Activated naive CD4-positive, alpha-beta T cell treated with anti-CD3 and anti-CD28 coated beads, Interleukin-2, amount 50 U/mL, for 24 hours (primary cell): Measurements from ENCODE around the gene FBXO5.
"Not testable (repeated sequence)": the region's sequence is repeated elsewhere in the genome, so short reads cannot be mapped to it uniquely, and the experiment has no call there.

Experiments used
- H3K27ac Mint-ChIP-seq: one replicate; pipeline ENCODE4 v1.8.0; 2021; ENCODE audit warnings: mild to moderate bottlenecking, mixed read lengths
- H3K27me3 Mint-ChIP-seq: one replicate; pipeline ENCODE4 v1.8.0; 2021; ENCODE audit warnings: mixed read lengths
- H3K36me3 Mint-ChIP-seq: one replicate; pipeline ENCODE4 v1.8.0; 2021; ENCODE audit warnings: mixed read lengths
- H3K4me1 Mint-ChIP-seq: one replicate; pipeline ENCODE4 v1.8.0; 2021; ENCODE audit warnings: mixed read lengths
- H3K4me3 Mint-ChIP-seq: one replicate; pipeline ENCODE4 v1.8.0; 2021; ENCODE audit warnings: mild to moderate bottlenecking, mixed read lengths
- H3K9me3 Mint-ChIP-seq: one replicate; pipeline ENCODE4 v1.8.0; 2021; ENCODE audit warnings: mixed read lengths

The FBXO5 gene

GRCh38 chr6:152977556-152977955, 5.3 kb downstream of the FBXO5 start:
- H3K27me3 Mint-ChIP-seq, result no peaks in the 10 kb centered on the region
- H3K36me3 Mint-ChIP-seq, result peaks cover 17% of the 10 kb centered on the region
- H3K4me3 Mint-ChIP-seq, result no peak overlapping the region
- peaks cover 4% of the 10 kb centered on the region for H3K9me3 Mint-ChIP-seq
- H3K27ac Mint-ChIP-seq, result no peak overlapping the region
- peaks cover 42% of the 10 kb centered on the region for H3K4me1 Mint-ChIP-seq

GRCh38 chr6:152976749-152977148, 6.1 kb downstream of the FBXO5 start:
- no peak overlapping the region for H3K4me3 Mint-ChIP-seq
- H3K27me3 Mint-ChIP-seq, result no peaks in the 10 kb centered on the region
- peaks cover 39% of the 10 kb centered on the region for H3K4me1 Mint-ChIP-seq
- H3K9me3 Mint-ChIP-seq, result peaks cover 4% of the 10 kb centered on the region
- no peak overlapping the region for H3K27ac Mint-ChIP-seq
- peaks cover 18% of the 10 kb centered on the region for H3K36me3 Mint-ChIP-seq

GRCh38 chr6:152975204-152975915, 7.5 kb downstream of the FBXO5 start:
- Mint-ChIP-seq H3K36me3 (peaks cover 26% of the 10 kb centered on the region), H3K27ac (no peak overlapping the region), H3K4me1 (peaks cover 26% of the 10 kb centered on the region), H3K27me3 (no peaks in the 10 kb centered on the region), H3K4me3 (peak overlapping the region; percentile 31), H3K9me3 (peaks cover 4% of the 10 kb centered on the region)

GRCh38 chr6:152973916-152974315, 8.9 kb downstream of the FBXO5 start:
- peaks cover 22% of the 10 kb centered on the region for H3K4me1 Mint-ChIP-seq
- peaks cover 11% of the 10 kb centered on the region for H3K9me3 Mint-ChIP-seq
- H3K27ac Mint-ChIP-seq, result no peak overlapping the region
- H3K27me3 Mint-ChIP-seq, result no peaks in the 10 kb centered on the region
- no peak overlapping the region for H3K4me3 Mint-ChIP-seq
- peaks cover 39% of the 10 kb centered on the region for H3K36me3 Mint-ChIP-seq

- Mint-ChIP-seq H3K4me1 (peaks cover 5% of the 10 kb centered on the region), H3K27ac (no peak overlapping the region), H3K9me3 (peaks cover 29% of the 10 kb centered on the region), H3K4me3 (no peak overlapping the region), H3K36me3 (peaks cover 34% of the 10 kb centered on the region), H3K27me3 (no peaks in the 10 kb centered on the region)
These were observed 13.0 kb downstream of the FBXO5 start for GRCh38 chr6:152969688-152970418.

- not testable (repeated sequence) for H3K27ac Mint-ChIP-seq, H3K27me3 Mint-ChIP-seq, H3K4me3 Mint-ChIP-seq, H3K4me1 Mint-ChIP-seq
- Mint-ChIP-seq H3K36me3 (peaks cover 24% of the 10 kb centered on the region), H3K9me3 (peaks cover 29% of the 10 kb centered on the region)
These were observed 16.5 kb downstream of the FBXO5 start for GRCh38 chr6:152966168-152966894.

GRCh38 chr6:152959333-152959732, 23.5 kb downstream of the FBXO5 start:
- peaks cover 10% of the 10 kb centered on the region for H3K27me3 Mint-ChIP-seq
- no peaks in the 10 kb centered on the region for H3K36me3 Mint-ChIP-seq
- no peaks in the 10 kb centered on the region for H3K4me1 Mint-ChIP-seq
- no peak overlapping the region for H3K4me3 Mint-ChIP-seq
- no peak overlapping the region for H3K27ac Mint-ChIP-seq
- no peaks in the 10 kb centered on the region for H3K9me3 Mint-ChIP-seq

GRCh38 chr6:152957796-152958195, 25.0 kb downstream of the FBXO5 start:
- Mint-ChIP-seq H3K4me3 (no peak overlapping the region), H3K36me3 (no peaks in the 10 kb centered on the region), H3K27me3 (peaks cover 12% of the 10 kb centered on the region), H3K4me1 (no peaks in the 10 kb centered on the region), H3K27ac (no peak overlapping the region), H3K9me3 (no peaks in the 10 kb centered on the region)

- Mint-ChIP-seq H3K27ac (no peak overlapping the region), H3K9me3 (no peaks in the 10 kb centered on the region), H3K36me3 (no peaks in the 10 kb centered on the region), H3K4me3 (no peak overlapping the region), H3K27me3 (peaks cover 9% of the 10 kb centered on the region), H3K4me1 (no peaks in the 10 kb centered on the region)
These were observed 28.4 kb downstream of the FBXO5 start for GRCh38 chr6:152954443-152954842.

GRCh38 chr6:152952866-152953509, 29.9 kb downstream of the FBXO5 start:
- Mint-ChIP-seq H3K4me1 (peaks cover 5% of the 10 kb centered on the region), H3K36me3 (no peaks in the 10 kb centered on the region), H3K9me3 (no peaks in the 10 kb centered on the region), H3K4me3 (no peak overlapping the region), H3K27me3 (peaks cover 11% of the 10 kb centered on the region), H3K27ac (no peak overlapping the region)

GRCh38 chr6:152952045-152952444, 30.8 kb downstream of the FBXO5 start:
- Mint-ChIP-seq H3K36me3 (no peaks in the 10 kb centered on the region), H3K4me1 (peaks cover 8% of the 10 kb centered on the region), H3K4me3 (no peak overlapping the region), H3K27ac (no peak overlapping the region), H3K9me3 (no peaks in the 10 kb centered on the region), H3K27me3 (peaks cover 15% of the 10 kb centered on the region)

GRCh38 chr6:152950240-152950639, 32.6 kb downstream of the FBXO5 start:
- H3K4me3 Mint-ChIP-seq, result no peak overlapping the region
- H3K4me1 Mint-ChIP-seq, result peaks cover 8% of the 10 kb centered on the region
- H3K9me3 Mint-ChIP-seq, result no peaks in the 10 kb centered on the region
- no peaks in the 10 kb centered on the region for H3K36me3 Mint-ChIP-seq
- no peak overlapping the region for H3K27ac Mint-ChIP-seq
- H3K27me3 Mint-ChIP-seq, result peaks cover 14% of the 10 kb centered on the region

GRCh38 chr6:152948150-152948768, 34.6 kb downstream of the FBXO5 start:
- peaks cover 14% of the 10 kb centered on the region for H3K27me3 Mint-ChIP-seq

GRCh38 chr6:152946995-152947394, 35.8 kb downstream of the FBXO5 start:
- Mint-ChIP-seq H3K9me3 (no peaks in the 10 kb centered on the region), H3K27ac (no peak overlapping the region), H3K4me1 (peaks cover 8% of the 10 kb centered on the region), H3K27me3 (peaks cover 16% of the 10 kb centered on the region), H3K4me3 (no peak overlapping the region), H3K36me3 (no peaks in the 10 kb centered on the region)

More at GRCh38 chr6:152948150-152948768, 34.6 kb downstream of the FBXO5 start:
- Mint-ChIP-seq H3K4me3 (peak overlapping the region; percentile 45), H3K4me1 (peaks cover 8% of the 10 kb centered on the region), H3K36me3 (no peaks in the 10 kb centered on the region), H3K27ac (no peak overlapping the region), H3K9me3 (no peaks in the 10 kb centered on the region)

- H3K4me3 Mint-ChIP-seq, result no peak overlapping the region
- H3K36me3 Mint-ChIP-seq, result no peaks in the 10 kb centered on the region
- no peak overlapping the region for H3K27ac Mint-ChIP-seq
- no peaks in the 10 kb centered on the region for H3K9me3 Mint-ChIP-seq
- peaks cover 8% of the 10 kb centered on the region for H3K4me1 Mint-ChIP-seq
- H3K27me3 Mint-ChIP-seq, result peaks cover 20% of the 10 kb centered on the region
These were observed 36.4 kb downstream of the FBXO5 start for GRCh38 chr6:152946484-152946883.
